K562 (cell line): Measurements from ENCODE around the gene MYOCD. TPM values are rescaled to one million over a fixed set of nuclear protein-coding genes. Genes with fewer than 3 reads are reported as not detected.

Experiments
- ATAC-seq: fragments of 200-7000 bp; cut with Tn5 transposase; 3 replicates; pipeline ENCODE4 v1.9.1; 2020; ENCODE audit warnings: moderate library complexity
- BruUV-seq: library from RNA; stranded (reverse); fragments of 400-500 nt; replicated peaks from 2 replicates; lab custom pipeline; 2021; lab: Mats Ljungman, UMichigan
- CTCF ChIA-PET: fragments of 300-600 bp; formaldehyde crosslinking; extraction: SDS; loops from one replicate; lab custom pipeline; 2021; ENCODE audit warnings: low intra/inter-chr PET ratio; lab: Yijun Ruan, JAX
- POLR2A ChIA-PET: fragments of 300-600, 350-650 bp; sonication (Branson Sonifier 250); formaldehyde crosslinking; extraction: SDS; loops from one replicate; lab custom pipeline; 2021; ENCODE audit warnings: antibody characterized with exemption, inconsistent platforms; lab: Yijun Ruan, JAX
- DNase-seq, 4 experiments: peaks; one replicate each; pipeline versions ENCODE4 v3.0.0 to v3.0.0-alpha.2; 2011 to 2018; ENCODE audit warnings: low spot score in 3 of 4, mixed read lengths in 3 of 4; ENCODE audit errors: extremely low read depth in 1 of 4
- FAIRE-seq: peaks from 2 replicates; lab custom pipeline; 2011; peaks lifted over from hg19 to GRCh38; lab: Jason Lieb, UNC
- H2AFZ ChIP-seq: 2 replicates; pipeline ENCODE4 v1.6.0; 2011; ENCODE audit warnings: low read depth, low read length, control low read depth, inconsistent platforms
- H3K27ac ChIP-seq: fragments of 200-600 bp; 3 replicates; pipeline ENCODE4 v1.8.0; 2011; ENCODE audit warnings: low read depth, mild to moderate bottlenecking, control low read depth, inconsistent platforms, low read length, moderate library complexity, mixed read lengths; ENCODE audit errors: extremely low read depth
- H3K27me3 ChIP-seq, 2 experiments: fragments of 300-600 bp in 1 of 2; 2 replicates in 1 of 2; 3 replicates in 1 of 2; pipeline versions ENCODE4 v1.6.0 to v1.8.0; 2011; ENCODE audit warnings: inconsistent platforms in 2 of 2, low read length in 2 of 2, mild to moderate bottlenecking in 1 of 2, mixed read lengths in 1 of 2, moderate library complexity in 1 of 2; ENCODE audit not compliant: control insufficient read depth in 2 of 2, insufficient read depth in 2 of 2
- H3K36me3 ChIP-seq: fragments of 300-600 bp; 3 replicates; pipeline ENCODE4 v1.8.0; 2011; ENCODE audit warnings: mild to moderate bottlenecking, low read length, inconsistent platforms; ENCODE audit not compliant: control insufficient read depth, insufficient read depth
- H3K4me1 ChIP-seq, 2 experiments: fragments of 200-600 bp in 1 of 2; replicated peaks in 1 of 2; 2 replicates in 1 of 2; 3 replicates in 1 of 2; pipeline versions ENCODE4 v1.5.1 to v1.8.0; 2011; ENCODE audit warnings: inconsistent platforms in 2 of 2, low read length in 2 of 2, mild to moderate bottlenecking in 1 of 2, mixed read lengths in 1 of 2, moderate library complexity in 1 of 2; ENCODE audit not compliant: control insufficient read depth in 2 of 2, insufficient read depth in 2 of 2
- H3K4me2 ChIP-seq: 2 replicates; pipeline ENCODE4 v1.6.1; 2011; ENCODE audit warnings: low read length, control low read depth, inconsistent platforms, mixed read lengths; ENCODE audit not compliant: insufficient read depth
- H3K4me3 ChIP-seq: fragments of 200-600 bp; sonication (generic), shearing (Covaris generic); 2 replicates; pipeline ENCODE4 v1.5.1; 2016; ENCODE audit warnings: control low read depth, inconsistent platforms
- H3K79me2 ChIP-seq: fragments of 200-600 bp; 3 replicates; pipeline ENCODE4 v1.8.0; 2011; ENCODE audit warnings: low read length, inconsistent platforms; ENCODE audit not compliant: control insufficient read depth, insufficient read depth
- H3K9ac ChIP-seq, 2 experiments: 2 replicates each; pipeline versions ENCODE4 v1.6.0 to v1.6.1; 2011; ENCODE audit warnings: low read depth in 2 of 2, low read length in 2 of 2, control low read depth in 1 of 2, inconsistent platforms in 1 of 2, mild to moderate bottlenecking in 1 of 2, mixed read lengths in 1 of 2; ENCODE audit not compliant: insufficient read depth in 1 of 2
- H3K9me1 ChIP-seq: one replicate; pipeline ENCODE4 v1.6.0; 2011; ENCODE audit warnings: inconsistent platforms, mild to moderate bottlenecking, low read length, moderate library complexity; ENCODE audit not compliant: control insufficient read depth, insufficient read depth
- H3K9me3 ChIP-seq: replicated peaks from 2 replicates; pipeline ENCODE4 v1.5.1; 2011; ENCODE audit warnings: low read depth, low read length, inconsistent platforms; ENCODE audit not compliant: control insufficient read depth, insufficient read depth
- H4K20me1 ChIP-seq: replicated peaks from 2 replicates; pipeline ENCODE4 v1.6.1; 2011; ENCODE audit warnings: low read length, inconsistent platforms, mixed read lengths; ENCODE audit not compliant: control insufficient read depth, insufficient read depth
- CBX3 ChIP-seq, 2 experiments: IDR thresholded peaks; 1 replicate in 1 of 2; 2 replicates in 1 of 2; pipeline ENCODE4 v1.6.1; 2012; ENCODE audit warnings: inconsistent platforms in 2 of 2, low read length in 2 of 2, borderline replicate concordance in 1 of 2, control low read depth in 1 of 2
- CEBPZ ChIP-seq: fragments of 150-350 bp; IDR thresholded peaks from 2 replicates; pipeline ENCODE4 v1.6.1; 2014; ENCODE audit warnings: low read depth, mild to moderate bottlenecking, low read length, borderline replicate concordance
- EGR1 ChIP-seq: fragments of 450-650 bp; conservative IDR thresholded peaks from 2 replicates; pipeline ENCODE4 v1.6.1; 2017; ENCODE audit warnings: mild to moderate bottlenecking
- ETV6 ChIP-seq, 3 experiments: fragments of 150-350 bp in 1 of 3; sonication (generic) in 1 of 3; formaldehyde crosslinking in 1 of 3; IDR thresholded peaks; 2 replicates each; pipeline versions ENCODE4 v1.6.1 to v1.8.0; 2014 to 2022; ENCODE audit warnings: borderline replicate concordance in 2 of 3, low read depth in 2 of 3, antibody characterized with exemption in 1 of 3, low read length in 1 of 3, mild to moderate bottlenecking in 1 of 3, missing genetic modification reagents in 1 of 3
- ILF3 ChIP-seq: fragments of 450-650 bp; IDR thresholded peaks from 2 replicates; pipeline ENCODE4 v1.6.1; 2018; ENCODE audit warnings: antibody characterized with exemption, mild to moderate bottlenecking, moderate library complexity, borderline replicate concordance
- MAFG ChIP-seq: fragments of 450-650 bp; conservative IDR thresholded peaks from 2 replicates; pipeline ENCODE4 v1.6.1; 2016; ENCODE audit warnings: missing genetic modification characterization, missing compliant biosample characterization
- PKNOX1 ChIP-seq: fragments of 450-650 bp; IDR thresholded peaks from 2 replicates; pipeline ENCODE4 v1.6.1; 2016
- POLR2H ChIP-seq: IDR thresholded peaks from 2 replicates; pipeline ENCODE4 v1.6.1; 2016; ENCODE audit warnings: missing genetic modification characterization, low read depth, mild to moderate bottlenecking, control low read depth, missing compliant biosample characterization, moderate library complexity
- PRDM10 ChIP-seq: fragments of 450-650 bp; IDR thresholded peaks from 2 replicates; pipeline ENCODE4 v1.6.1; 2018; ENCODE audit not compliant: partially characterized antibody
- SMAD4 ChIP-seq: fragments of 250-450 bp; sonication (Bioruptor Pico); conservative IDR thresholded peaks from 2 replicates; pipeline ENCODE4 v1.8.0; 2021; ENCODE audit warnings: inconsistent platforms, mild to moderate bottlenecking, moderate library complexity
- SRSF3 ChIP-seq: fragments of 200-400 bp; formaldehyde crosslinking; IDR thresholded peaks from 2 replicates; pipeline ENCODE4 v1.6.1; 2016; ENCODE audit warnings: mild to moderate bottlenecking, low read length, moderate library complexity; ENCODE audit not compliant: insufficient read depth
- ZNF232 ChIP-seq: sonication (generic); formaldehyde crosslinking; IDR thresholded peaks from 2 replicates; pipeline ENCODE4 v1.8.0; 2022; ENCODE audit warnings: mild to moderate bottlenecking, missing genetic modification reagents
- WGBS: fragments of 100-300 bp; shearing (Covaris generic); methylation state at CpG from one replicate; pipeline ENCODE4 v1.1.6; 2016; ENCODE audit warnings: low coverage, mixed read lengths; ENCODE audit not compliant: insufficient coverage; ENCODE audit errors: missing lambda C conversion rate; 5-methylcytosine and 5-hydroxymethylcytosine counted together
- in situ Hi-C: fragments of 300-500 bp; cut with MboI; formaldehyde crosslinking; loops from 4 replicates; pipeline ENCODE4 v1.15.0; 2018; ENCODE audit warnings: inconsistent platforms, mixed read lengths
- intact Hi-C: fragments of 100-400 bp; cut with micrococcal nuclease; formaldehyde crosslinking; loops from 2 replicates; pipeline ENCODE4 v1.14.2; 2022
- polyA plus RNA-seq, 8 experiments: library from polyadenylated mRNA; depleted of rRNA in 4 of 8; stranded (reverse) in 5 of 8; unstranded in 3 of 8; fragments of >200 nt; fragmentation: Nextera tagmentation in 2 of 8; fragmentation: Illumina TruSeq in 1 of 8; extraction: Ambion mirVana in 2 of 8; extraction: Trizol in 1 of 8; gene quantifications; 2 replicates each; pipeline versions ENCODE4 v1.2.1 to v1.2.3, GENCODE V29; 2011 to 2014; ENCODE audit warnings: inconsistent platforms in 1 of 8, missing spikeins in 1 of 8
- total RNA-seq, 7 experiments: library from RNA; depleted of rRNA in 6 of 7; stranded (reverse); fragments of >200 nt in 6 of 7; fragmentation: Illumina TruSeq in 2 of 7; extraction: Trizol in 2 of 7; gene quantifications; 2 replicates each; pipeline versions ENCODE4 v1.2.1 to v1.2.3, GENCODE V29; 2011 to 2021; ENCODE audit warnings: low replicate concordance in 1 of 7
- TF ChIP-seq, protein P1 (sequence below): sonication (generic); formaldehyde crosslinking; IDR thresholded peaks from 2 replicates; pipeline ENCODE4 v1.8.0; 2023; ENCODE audit warnings: mild to moderate bottlenecking, missing genetic modification reagents

Gene MYOCD
- total and polyA plus RNA-seq, 9 of the 15 experiments (the other 6 are each of a cell fraction or from before 2014, with no cell fraction given), result not detected

GRCh38 chr17:12641084-12641483 is 24.6 kb upstream of the MYOCD start:
- FAIRE-seq, result no peak
- intact Hi-C loops, result no loop called here
- no peaks in the 10 kb centered on the region for H3K36me3 ChIP-seq
- no peak overlapping the region for H3K27ac ChIP-seq
- no TSS peak for BruUV-seq
- H3K79me2 ChIP-seq, result no peaks in the 10 kb centered on the region
- no peaks in the 10 kb centered on the region for H3K4me1 ChIP-seq
- CTCF ChIA-PET, result no interaction called here
- no peaks in the 10 kb centered on the region for H3K27me3 ChIP-seq
- H3K4me2 ChIP-seq, result no peak overlapping the region
- in situ Hi-C loops, result no loop called here
- DNase-seq, result no peak
- H3K4me3 ChIP-seq, result no peak overlapping the region
- POLR2A ChIA-PET, result no interaction called here
- no peaks in the 10 kb centered on the region for H3K9me1 ChIP-seq
- no peaks in the 10 kb centered on the region for H4K20me1 ChIP-seq
- no peak for ATAC-seq
- H2AFZ ChIP-seq, result no peak overlapping the region
- H3K9ac ChIP-seq, result no peak overlapping the region
- H3K9me3 ChIP-seq, result no peaks in the 10 kb centered on the region
- WGBS, result 0% methylated on average over 2 of the region's 2 CpGs
- no peak for TF ChIP-seq ILF3
- no peak for TF ChIP-seq SRSF3
- no peak for TF ChIP-seq CBX3 (IDR thresholded peaks at IDR 0.05; ENCODE audit: borderline replicate concordance in 1 of 2, low read length in 2 of 2)
- TF ChIP-seq EGR1, result no peak
- TF ChIP-seq PKNOX1, result no peak
- TF ChIP-seq PRDM10, result no peak
- no peak for TF ChIP-seq MAFG
- no peak for TF ChIP-seq POLR2H (tag)
- no peak for TF ChIP-seq CEBPZ
- TF ChIP-seq ETV6 (IDR thresholded peaks at IDR 0.05; ENCODE audit: borderline replicate concordance in 1 of 2, low read depth in 2 of 2, low read length in 1 of 2), result no peak
- no peak for TF ChIP-seq ETV6 (CRISPR knock-in tag; IDR thresholded peaks at IDR 0.05; ENCODE audit: borderline replicate concordance)
- TF ChIP-seq ZNF232 (CRISPR knock-in tag), result no peak
- TF ChIP-seq, protein P1, sequence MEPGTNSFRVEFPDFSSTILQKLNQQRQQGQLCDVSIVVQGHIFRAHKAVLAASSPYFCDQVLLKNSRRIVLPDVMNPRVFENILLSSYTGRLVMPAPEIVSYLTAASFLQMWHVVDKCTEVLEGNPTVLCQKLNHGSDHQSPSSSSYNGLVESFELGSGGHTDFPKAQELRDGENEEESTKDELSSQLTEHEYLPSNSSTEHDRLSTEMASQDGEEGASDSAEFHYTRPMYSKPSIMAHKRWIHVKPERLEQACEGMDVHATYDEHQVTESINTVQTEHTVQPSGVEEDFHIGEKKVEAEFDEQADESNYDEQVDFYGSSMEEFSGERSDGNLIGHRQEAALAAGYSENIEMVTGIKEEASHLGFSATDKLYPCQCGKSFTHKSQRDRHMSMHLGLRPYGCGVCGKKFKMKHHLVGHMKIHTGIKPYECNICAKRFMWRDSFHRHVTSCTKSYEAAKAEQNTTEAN (CRISPR knock-in tag), result no peak
- TF ChIP-seq SMAD4 (CRISPR knock-in tag), result no peak
